Astrocyte (in vitro differentiated cells and primary cell): ENCODE data around the gene COL27A1.

Experiments used
- CTCF ChIP-seq: IDR thresholded peaks from 2 replicates; pipeline ENCODE4 v1.5.1; 2011; ENCODE audit warnings: low read depth, mild to moderate bottlenecking, inconsistent platforms, low read length, moderate library complexity; ENCODE audit not compliant: insufficient read depth
- EZH2 ChIP-seq: IDR thresholded peaks from 2 replicates; pipeline ENCODE4 v1.6.1; 2012; ENCODE audit warnings: mild to moderate bottlenecking, low read length, inconsistent platforms; ENCODE audit not compliant: insufficient read depth

DNA sequence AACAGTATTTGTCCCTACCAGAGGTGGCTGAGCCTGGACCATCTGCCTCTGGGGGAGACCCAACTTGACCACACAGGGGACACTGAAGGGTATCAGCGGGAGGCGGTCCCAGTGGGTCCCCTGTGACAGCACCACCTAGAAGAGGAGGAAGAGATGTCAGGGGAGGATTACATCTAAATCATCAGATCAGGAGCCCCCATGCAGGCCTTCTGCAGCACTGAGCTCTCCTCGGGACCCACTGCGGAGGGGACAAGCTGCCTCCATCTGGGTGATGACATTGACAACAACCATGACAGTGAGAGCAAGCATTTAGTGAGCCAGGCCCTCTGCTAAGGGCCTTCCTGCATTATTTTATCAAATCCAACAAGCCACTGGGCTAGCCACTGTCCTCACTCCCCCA is 186.7 kb downstream of the COL27A1 start:
- TF ChIP-seq CTCF, result no peak
- TF ChIP-seq EZH2, result no peak
